GM19455 (cell line): ENCODE results near the gene KCNK4.

ENCODE experiments used
- ATAC-seq: cut with Tn5 transposase; IDR thresholded peaks from one replicate; pipeline ENCODE4 v1.9.1; 2021; ENCODE audit not compliant: unreplicated experiment

The KCNK4 gene

DNA sequence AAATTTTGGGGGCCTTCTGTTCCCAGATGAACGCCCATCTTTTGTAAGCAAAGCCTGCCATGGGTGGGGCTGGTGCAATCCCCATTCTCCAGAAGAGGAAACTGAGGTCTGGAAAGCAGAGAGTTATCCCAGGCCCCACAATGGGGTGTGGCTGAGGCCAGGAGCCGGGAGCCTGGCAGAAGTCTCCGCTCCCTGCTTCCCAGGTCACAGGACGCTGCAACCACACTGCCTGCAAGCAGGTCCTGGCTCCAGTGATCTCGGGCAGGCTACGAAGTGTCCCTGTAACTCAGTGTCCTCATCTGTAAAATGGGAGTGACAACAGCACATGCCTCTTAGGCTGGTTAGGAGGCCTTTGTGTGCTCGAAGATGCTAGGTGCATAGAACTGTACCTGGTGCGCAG, 38.1 kb upstream of the KCNK4 start:
- ATAC-seq = no peak

DNA sequence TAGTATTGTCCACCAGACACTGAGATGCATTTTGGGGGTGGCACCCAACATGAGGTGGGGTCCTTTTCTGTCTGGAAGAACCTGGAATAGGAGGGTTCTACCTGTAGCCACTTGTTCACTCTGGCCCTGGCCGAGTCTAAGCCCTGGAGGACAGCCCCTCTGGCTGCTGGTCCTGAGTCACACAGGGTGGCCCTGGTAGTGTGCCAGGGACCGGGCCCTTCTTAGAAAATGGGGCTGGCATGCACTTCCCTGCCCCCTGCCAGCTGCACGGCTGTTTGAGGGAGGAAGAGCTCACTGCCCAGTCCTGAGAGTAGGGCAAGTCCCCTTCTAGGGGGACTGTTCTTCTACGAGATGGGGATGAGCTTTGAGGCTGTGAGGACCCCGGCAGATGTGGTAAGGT, 37.6 kb upstream of the KCNK4 start:
- ATAC-seq = no peak

DNA sequence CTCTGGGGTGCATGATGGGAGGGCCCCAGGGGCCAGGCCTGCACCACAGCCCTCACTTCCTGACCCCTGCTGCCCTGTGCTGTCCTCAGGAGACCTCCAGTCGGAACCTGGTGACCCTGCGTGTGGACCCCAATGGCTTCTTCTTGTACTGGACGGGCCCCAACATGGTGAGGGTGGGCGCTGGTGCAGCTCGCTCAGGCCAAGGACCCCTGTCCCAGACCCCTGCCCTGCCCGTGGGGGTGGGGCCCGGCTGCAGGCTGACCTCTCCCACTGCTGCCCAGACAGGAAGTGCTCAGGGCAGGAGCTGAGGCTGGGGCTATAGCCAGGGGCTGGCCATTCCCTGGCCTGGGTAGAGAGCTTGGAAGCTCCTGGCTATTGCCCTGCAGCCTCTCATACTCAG, 36.8 kb upstream of the KCNK4 start:
- no peak for ATAC-seq

DNA sequence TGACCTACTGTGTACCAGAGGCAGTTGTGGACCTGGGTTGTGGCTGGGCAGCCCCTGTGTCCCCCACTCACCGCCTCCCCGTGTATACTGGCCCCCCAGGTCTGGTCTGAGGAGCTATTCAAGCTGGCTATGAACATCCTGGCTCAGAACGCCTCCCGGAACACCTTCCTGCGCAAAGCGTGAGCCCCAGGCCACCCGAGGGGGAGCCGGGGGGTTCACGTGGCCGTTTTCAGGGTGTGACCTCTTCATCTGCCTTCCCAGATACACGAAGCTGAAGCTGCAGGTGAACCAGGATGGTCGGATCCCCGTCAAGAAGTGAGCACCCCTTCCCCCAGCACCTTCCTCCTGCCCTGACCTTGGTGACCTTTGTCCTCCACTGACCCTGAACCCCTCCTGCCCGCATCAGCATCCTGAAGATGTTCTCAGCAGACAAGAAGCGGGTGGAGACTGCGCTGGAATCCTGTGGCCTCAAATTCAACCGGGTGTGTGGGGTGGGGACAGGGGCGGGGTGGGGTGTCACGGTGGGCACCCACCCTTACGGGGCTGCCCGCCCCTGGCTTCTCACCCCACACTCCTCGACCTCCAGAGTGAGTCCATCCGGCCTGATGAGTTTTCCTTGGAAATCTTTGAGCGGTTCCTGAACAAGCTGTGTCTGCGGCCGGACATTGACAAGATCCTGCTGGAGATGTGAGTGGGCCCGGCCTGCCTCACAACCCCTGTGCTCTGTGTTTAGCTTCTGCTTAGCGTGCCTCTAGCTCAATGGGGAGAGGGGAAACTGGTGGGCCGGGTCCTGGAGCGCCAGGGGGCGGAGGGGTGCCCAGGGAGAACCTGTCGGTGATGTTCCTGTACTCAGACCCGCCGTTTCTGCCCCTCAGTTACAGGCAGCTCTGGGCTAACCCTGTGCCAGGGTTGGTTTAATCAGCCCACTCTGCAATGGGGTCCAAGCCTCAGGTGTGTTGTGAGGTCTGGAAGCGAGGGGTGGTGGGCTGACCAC, 35.7 kb upstream of the KCNK4 start:
- no peak for ATAC-seq

DNA sequence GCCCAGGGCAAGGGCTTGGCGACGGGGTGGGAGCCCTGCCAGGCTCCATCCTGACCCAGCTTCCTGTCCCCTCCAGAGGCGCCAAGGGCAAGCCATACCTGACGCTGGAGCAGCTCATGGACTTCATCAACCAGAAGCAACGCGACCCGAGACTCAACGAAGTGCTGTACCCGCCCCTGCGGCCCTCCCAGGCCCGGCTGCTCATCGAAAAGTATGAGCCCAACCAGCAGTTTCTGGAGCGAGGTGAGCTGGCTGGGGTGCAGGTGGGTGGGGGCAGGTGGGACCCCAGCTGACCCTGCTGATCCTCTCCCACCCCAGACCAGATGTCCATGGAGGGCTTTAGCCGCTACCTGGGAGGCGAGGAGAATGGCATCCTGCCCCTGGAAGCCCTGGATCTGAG, 34.8 kb upstream of the KCNK4 start:
- ATAC-seq = no peak

DNA sequence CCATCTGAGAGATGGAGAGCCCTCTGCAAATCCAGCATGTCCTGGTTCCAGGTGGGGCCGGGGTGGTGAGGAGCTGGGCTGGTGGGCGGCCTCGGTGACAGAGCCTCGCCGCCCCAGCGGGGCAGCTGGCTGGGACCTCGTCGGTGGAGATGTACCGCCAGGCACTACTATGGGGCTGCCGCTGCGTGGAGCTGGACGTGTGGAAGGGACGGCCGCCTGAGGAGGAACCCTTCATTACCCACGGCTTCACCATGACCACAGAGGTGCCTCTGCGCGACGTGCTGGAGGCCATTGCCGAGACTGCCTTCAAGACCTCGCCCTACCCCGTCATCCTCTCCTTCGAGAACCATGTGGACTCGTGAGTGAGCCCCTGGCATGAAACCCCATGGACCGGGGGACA, 32.7 kb upstream of the KCNK4 start:
- ATAC-seq = no peak

DNA sequence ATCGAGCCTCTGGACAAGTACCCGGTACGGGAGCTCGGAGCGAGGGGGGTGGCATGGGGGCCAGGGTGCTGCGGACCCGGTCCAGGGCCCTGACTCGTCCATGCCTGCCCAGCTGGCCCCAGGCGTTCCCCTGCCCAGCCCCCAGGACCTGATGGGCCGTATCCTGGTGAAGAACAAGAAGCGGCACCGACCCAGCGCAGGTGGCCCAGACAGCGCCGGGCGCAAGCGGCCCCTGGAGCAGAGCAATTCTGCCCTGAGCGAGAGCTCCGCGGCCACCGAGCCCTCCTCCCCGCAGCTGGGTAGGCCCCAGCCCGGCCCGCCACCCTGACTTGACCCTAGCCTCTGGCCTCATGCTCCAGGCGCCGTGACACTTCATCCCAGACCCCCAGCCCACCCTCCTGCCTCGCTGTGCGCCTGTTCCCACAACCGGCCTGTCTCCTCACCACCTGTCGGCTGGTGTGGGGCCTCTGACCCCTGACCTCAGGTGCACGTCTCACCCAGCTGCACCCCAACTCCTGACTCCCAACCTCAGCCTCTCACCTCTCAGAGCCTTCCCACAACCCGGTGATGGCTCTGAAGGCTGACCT, 32.1 kb upstream of the KCNK4 start:
- ATAC-seq = no peak

DNA sequence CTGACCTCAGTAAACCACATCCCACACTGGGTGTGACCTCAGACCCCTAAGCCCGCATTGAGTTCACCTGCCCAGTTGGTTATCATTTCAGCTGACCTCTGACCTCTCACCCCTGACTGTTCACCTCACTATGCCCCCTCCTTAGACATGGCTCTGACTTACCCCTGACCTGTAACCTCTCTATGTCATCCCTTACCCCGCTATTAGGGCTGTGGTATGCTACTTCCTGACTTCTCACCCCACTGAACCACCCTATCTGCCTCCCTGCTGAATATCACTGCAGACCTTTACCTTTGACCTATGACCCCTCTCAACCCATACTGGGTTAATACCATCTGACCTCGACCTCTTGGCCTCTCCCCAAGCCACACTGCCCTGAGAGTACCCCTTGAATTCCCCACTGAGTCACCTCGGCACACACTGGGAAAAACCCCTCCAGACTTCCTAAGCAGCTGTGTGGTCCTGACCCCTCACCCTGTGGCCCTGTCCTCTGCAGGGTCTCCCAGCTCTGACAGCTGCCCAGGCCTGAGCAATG, 31.5 kb upstream of the KCNK4 start:
- ATAC-seq = no peak

DNA sequence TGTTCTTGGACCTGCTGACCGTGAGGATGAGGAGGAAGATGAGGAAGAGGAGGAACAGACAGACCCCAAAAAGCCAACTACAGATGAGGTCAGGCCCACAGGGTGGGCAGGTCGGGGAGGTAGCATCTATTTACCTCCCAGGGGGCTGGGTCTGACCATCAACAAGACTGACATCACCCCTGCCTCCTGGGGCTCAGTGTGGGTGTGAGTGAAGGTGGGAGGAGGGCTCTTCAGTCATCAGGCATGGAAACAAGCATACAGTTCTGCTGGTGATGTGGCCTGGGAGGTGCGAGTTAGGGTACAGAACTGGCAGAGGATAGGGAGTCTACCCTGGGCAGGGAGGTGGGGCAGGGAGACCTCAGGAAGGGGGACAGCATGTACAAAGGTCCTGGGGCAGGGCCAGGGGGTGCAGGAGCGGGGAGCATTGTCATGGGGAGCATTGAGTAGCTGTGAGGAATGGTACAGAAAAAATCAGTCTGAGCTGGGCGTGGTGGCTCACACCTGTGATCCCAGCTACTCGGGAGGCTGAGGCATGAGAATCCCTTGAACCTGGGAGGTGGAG, 30.9 kb upstream of the KCNK4 start:
- ATAC-seq = no peak

DNA sequence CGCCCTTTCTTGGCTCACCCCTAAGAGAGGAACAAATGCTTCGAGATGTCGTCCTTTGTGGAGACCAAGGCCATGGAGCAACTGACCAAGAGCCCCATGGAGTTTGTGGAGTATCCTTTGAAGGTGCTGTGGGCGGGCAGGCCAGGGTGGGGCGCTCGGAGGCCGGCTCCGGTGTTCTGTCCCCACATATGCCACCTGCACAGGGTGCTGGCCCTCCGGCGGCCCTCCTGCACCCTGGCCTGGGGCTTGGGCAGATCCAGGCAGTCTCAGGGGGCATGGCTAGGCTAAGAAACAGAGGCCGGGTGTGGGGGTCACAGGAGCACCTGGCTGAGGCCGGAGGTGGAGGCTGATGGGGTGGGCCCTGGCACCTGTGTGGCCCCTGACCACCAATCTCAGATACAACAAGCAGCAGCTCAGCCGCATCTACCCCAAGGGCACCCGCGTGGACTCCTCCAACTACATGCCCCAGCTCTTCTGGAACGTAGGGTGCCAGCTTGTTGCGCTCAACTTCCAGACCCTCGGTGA, 29.5 kb upstream of the KCNK4 start:
- ATAC-seq = no peak

DNA sequence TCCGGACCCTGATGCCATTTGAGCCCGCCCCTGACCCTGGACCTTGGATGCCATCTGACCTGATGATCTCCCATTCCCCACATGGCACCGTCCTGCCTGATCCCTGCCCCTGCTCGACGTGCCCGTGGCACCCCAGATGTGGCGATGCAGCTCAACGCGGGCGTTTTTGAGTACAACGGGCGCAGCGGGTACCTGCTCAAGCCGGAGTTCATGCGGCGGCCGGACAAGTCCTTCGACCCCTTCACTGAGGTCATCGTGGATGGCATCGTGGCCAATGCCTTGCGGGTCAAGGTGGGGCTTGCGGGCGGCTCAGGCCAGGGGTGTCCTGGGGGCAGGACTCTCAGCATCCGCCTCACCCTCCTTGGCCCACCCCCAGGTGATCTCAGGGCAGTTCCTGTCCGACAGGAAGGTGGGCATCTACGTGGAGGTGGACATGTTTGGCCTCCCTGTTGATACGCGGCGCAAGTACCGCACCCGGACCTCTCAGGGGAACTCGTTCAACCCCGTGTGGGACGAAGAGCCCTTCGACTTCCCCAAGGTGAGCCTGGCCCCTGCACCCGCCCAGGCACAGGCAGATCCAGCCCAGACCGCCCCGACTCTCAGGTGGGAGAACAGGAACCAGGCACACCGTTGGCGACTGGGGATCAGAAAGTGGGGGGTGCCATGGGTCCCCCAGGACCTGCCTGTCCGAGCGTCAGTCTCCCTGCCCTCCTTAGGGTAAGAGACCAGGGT, 28.7 kb upstream of the KCNK4 start:
- no peak for ATAC-seq

DNA sequence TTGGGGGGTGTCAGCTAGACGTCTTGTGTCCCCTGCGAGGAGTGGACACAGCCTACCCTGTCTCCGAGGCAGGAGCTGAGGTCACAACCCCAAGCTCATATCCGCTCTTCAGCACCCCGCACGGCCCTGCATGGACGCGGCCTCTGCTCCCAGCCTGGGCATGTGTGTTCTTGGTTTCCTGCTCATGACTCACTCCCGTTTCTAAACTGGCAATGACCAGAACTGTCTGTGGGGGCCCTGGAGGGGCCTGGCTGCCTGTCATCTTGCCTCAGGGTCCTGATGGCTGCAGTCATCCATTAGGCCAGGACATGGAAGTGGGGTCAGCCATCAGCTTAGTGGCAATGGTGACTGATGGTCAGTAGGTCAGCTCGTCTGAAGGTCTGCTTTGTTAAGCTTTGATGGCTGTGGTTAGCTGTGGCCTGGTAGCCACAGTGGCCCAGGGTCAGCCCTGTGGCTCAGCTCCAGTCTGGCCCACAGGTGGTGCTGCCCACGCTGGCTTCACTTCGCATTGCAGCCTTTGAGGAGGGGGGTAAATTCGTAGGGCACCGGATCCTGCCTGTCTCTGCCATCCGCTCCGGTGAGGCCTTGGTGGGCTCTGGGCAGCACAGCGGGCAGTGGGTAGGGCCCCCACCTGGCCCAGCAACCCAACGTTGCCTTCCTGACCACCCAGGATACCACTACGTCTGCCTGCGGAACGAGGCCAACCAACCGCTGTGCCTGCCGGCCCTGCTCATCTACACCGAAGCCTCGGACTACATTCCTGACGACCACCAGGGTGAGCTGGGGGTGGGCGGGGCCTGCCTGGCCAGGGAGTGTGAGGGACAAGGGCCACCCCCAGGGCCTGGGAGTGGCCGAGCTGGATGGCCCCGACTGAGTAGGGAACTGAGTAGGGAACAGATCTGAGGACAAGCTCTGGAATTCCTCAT, 27.8 kb upstream of the KCNK4 start:
- no peak for ATAC-seq

DNA sequence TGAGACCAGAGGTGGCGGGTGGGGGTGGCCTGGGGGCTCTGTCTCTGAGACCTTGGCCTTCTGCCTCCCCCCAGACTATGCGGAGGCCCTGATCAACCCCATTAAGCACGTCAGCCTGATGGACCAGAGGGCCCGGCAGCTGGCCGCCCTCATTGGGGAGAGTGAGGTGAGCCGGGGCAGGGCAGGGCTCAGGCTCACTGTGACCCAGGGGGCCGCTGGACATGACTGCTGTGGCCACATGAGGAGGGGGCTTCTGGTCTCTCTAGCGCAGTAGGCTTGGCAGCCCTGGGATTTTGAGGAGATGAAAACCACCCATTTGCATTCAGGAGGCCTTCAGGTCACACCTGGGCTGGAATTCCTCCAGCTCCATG, 27.2 kb upstream of the KCNK4 start:
- no peak for ATAC-seq

DNA sequence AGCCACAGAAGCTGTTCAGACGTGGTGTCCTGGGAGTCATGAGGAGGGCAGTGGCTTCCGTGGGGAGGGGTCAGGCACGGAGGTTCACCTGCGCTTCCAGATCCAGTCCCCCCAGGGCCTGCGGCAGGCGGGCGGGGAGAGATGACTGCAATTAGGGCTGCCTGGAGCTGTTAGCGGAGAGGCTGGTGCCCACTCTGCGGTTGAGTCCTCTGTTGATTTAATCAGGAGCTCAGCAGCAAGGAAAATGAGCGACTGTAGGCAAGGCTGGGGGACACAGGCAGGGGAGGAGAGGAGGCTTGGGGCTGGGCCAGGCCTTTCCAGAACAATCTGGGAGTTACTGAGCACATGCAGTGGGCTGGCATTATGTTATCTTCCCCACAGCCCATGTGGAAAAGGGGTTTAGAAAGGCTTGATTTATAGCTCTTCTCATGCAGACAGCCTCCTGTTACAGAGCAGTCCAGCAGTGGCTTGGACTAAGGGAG, 26.7 kb upstream of the KCNK4 start:
- ATAC-seq = no peak

DNA sequence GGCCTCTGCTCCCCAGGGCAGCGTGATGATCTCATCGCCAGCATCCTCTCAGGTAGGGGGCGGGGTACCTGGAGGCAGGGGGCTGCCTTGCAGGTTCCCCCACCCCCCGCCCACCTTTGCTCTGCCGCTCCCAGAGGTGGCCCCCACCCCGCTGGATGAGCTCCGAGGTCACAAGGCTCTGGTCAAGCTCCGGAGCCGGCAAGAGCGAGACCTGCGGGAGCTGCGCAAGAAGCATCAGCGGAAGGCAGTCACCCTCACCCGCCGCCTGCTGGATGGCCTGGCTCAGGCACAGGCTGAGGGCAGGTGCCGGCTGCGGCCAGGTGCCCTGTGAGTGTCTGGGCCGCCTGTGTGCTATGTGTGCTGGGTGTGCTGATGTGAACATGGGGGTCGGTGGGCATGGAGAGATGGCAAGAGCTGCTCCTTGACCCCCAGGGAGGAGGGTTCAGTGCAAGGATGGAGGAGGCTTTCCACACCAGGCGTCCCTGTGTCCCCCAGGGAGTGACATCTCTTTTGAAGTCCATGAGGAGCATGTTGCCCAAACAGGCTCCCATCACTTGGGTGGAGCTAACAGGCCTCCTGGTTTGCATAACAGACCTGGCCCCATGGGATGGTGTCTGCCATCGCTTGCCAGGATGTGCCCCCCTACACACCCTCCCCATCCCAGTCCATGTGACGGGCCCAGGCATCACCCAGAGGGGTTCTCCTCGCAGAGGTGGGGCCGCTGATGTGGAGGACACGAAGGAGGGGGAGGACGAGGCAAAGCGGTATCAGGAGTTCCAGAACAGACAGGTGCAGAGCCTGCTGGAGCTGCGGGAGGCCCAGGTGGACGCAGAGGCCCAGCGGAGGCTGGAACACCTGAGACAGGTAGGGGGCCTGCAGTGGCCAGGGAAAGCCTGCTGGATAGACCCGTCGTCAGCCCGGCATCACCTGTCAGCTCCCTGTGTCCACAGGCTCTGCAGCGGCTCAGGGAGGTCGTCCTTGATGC, 25.6 kb upstream of the KCNK4 start:
- no peak for ATAC-seq

DNA sequence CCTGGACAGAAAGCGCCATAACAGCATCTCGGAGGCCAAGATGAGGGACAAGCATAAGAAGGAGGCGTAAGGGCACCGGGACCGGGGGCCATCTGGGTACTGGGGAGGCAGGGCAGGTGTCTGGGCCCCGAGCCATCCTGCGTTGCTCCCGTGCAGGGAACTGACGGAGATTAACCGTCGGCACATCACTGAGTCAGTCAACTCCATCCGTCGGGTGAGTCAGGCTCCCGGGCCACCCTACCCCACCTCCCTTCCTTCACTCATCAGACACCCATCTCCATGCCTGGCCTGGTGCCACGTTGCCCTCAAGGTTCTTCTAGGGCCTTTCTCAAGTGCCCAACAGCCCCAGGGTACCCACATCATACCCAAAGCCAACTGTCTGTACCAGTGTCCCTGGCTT, 24.8 kb upstream of the KCNK4 start:
- no peak for ATAC-seq

DNA sequence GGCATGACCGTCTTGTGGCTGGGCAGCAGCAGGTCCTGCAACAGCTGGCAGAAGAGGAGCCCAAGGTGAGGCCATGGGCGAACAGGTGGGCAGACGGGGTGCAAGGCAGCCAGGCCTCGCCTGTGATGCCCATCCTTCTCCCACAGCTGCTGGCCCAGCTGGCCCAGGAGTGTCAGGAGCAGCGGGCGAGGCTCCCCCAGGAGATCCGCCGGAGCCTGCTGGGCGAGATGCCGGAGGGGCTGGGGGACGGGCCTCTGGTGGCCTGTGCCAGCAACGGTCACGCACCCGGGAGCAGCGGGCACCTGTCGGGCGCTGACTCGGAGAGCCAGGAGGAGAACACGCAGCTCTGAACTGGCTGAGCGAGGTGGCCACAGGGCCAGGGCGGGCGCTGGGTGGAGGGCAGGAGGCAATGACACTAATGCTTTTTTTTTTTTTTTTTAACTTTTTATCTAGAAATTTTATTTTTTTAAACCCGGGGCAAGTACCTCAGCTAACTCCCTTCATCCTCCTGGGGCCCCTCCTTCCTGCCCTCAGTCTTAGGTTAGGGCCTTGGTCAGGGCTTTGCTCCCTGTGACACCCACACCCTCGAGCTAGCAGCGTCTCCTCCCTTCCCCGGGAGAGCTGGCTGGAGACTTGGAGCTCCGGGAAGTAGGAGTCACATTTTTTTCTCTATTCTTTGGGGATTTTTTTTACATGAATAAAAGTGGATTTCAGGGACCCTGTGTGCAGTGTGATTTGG, 23.7 kb upstream of the KCNK4 start:
- ATAC-seq = no peak
